GM12873 (cell line): ENCODE results near the gene BORCS6.

Experiments used
- TF ChIP-seq, protein P1 (sequence below): IDR thresholded peaks from 2 replicates; pipeline ENCODE4 v1.5.1; 2012; ENCODE audit warnings: low read depth, mild to moderate bottlenecking, moderate library complexity, low read length, control low read depth; ENCODE audit not compliant: insufficient read depth; ENCODE audit errors: missing control alignments

The BORCS6 gene

DNA sequence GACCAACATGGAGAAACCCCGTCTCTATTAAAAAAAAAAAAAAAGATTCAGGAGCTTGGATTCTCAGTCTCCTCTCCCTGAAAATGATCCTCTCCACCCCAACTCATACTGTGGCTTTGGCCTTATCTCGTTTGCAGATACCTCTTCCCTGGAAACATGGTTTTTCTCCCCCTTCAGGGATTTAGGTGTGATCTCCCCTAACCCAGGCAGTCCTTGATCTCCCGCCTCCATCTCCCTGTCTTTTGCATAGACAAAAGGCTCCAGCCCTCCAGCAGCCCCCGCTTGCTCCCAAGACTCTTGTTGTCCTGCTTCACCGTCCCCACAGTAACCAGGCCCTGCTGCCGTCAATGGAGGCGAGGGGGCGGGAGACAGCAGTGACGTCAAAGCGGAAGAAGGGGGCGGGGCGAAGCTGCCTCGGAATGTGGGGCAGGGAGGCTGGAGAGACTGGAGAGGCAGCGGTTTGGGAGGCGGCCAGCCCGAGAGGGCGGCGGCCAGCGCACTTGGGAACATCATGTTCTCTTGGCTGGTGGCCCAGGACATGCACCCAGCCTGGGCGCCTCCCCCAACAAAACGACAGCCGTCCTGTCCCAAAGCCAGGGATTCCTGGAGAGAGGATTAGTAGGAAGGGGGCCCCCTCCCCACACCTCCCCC, 35.9 kb downstream of the BORCS6 start:
- TF ChIP-seq, protein P1, sequence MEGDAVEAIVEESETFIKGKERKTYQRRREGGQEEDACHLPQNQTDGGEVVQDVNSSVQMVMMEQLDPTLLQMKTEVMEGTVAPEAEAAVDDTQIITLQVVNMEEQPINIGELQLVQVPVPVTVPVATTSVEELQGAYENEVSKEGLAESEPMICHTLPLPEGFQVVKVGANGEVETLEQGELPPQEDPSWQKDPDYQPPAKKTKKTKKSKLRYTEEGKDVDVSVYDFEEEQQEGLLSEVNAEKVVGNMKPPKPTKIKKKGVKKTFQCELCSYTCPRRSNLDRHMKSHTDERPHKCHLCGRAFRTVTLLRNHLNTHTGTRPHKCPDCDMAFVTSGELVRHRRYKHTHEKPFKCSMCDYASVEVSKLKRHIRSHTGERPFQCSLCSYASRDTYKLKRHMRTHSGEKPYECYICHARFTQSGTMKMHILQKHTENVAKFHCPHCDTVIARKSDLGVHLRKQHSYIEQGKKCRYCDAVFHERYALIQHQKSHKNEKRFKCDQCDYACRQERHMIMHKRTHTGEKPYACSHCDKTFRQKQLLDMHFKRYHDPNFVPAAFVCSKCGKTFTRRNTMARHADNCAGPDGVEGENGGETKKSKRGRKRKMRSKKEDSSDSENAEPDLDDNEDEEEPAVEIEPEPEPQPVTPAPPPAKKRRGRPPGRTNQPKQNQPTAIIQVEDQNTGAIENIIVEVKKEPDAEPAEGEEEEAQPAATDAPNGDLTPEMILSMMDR = no peak

DNA sequence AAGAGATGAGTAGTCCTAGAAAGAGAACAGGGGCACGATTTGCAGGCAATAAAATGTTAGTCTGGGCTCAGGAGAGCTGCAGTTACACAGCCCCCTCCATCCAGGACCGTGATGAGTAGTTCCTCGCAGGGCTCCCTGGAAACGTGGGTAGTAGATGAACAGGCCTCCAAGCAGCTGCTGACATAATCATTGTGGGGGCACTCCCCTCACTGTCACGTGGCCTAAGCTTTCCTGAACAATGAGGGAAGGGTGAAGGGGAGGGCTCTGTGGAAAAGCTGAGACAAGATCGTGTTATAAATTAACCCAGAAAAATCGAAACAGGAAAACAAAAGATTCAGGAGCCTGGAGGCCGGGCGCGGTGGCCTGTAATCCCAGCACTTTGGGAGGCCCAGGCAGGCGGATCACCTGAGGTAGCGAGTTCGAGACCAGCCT, 36.4 kb downstream of the BORCS6 start:
- TF ChIP-seq, protein P1 = no peak

DNA sequence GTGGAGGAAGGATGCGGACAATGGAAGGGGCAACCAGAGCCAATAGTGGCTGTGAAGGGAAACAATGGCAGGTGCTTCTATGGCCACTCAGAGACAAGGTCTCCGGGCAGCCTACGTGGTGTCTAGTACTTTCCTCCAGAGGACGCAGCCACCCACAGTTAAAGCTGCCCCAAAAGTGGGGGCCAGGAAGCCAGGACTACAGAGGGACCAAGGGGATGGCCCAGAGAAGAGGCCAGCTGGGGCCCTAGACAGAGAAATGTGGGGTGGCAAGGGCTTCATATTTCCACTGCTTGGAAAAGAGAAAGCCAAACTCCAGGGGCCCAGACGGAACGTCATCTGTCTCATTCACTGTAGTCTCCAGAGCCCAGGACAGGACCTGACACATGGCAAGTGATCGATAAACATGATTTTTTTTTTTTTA, 36.9 kb downstream of the BORCS6 start:
- TF ChIP-seq, protein P1 = no peak

DNA sequence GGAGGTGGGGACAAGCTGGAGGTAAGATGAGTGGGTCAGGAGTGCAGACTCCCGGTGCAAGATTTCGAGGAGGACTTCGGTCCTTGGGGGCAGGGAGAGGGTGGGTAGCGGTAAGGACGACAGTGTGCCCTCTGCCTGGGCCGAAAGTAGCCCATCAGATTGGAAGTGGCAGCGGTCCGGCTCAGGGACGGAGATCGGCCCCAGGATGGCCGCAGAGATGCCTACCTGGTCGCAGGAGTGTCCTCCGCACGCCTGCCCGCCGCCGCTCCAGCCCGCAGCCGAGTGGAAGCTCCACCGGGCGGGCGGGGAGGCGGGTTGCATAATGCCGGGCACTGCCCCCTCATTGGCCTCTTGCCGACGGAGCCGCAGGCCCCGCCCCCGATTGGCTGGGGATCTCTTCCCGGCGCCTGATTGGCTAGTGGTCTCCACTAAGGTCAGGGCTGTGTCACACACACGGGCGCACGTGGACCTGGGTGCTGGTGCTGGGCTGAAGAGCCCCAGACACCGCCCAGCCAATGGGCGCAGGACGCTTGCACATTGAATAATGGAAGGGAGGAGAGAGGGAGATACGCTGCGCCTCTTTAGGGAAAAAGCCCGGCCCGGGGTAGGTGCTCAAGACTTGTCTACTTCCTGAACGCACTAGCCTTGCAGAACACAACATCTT, 37.7 kb downstream of the BORCS6 start, which contains the start of gene PER1:
TSS of gene PER1 (minus strand) at position 293 of the 664 bp plus-strand sequence. CDS start 1,698 bp downstream, outside the sequence.
- TF ChIP-seq, protein P1 = no peak

DNA sequence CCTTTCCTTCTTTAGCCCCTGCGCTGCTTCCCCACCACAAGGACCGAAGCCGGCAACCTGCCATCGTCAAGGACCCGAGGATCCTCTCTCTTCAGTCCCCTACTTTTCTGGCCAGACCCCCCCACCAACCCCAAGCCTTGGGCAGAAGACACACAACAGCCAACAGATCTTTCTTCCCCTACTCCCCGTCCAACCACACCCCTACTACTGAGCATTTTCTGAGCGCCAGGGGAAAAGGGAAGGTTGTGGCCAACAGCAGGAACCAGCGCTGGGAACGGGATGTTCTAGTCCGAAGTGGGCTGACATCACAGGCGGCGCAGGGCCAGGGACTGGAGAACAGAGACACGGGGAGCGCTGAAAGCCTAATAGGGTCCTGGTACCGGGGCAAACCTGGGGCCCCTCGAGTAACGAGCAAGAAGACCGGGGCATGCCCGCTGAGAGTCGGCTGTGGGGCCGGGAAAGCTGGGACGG, 38.3 kb downstream of the BORCS6 start:
- TF ChIP-seq, protein P1 = no peak

DNA sequence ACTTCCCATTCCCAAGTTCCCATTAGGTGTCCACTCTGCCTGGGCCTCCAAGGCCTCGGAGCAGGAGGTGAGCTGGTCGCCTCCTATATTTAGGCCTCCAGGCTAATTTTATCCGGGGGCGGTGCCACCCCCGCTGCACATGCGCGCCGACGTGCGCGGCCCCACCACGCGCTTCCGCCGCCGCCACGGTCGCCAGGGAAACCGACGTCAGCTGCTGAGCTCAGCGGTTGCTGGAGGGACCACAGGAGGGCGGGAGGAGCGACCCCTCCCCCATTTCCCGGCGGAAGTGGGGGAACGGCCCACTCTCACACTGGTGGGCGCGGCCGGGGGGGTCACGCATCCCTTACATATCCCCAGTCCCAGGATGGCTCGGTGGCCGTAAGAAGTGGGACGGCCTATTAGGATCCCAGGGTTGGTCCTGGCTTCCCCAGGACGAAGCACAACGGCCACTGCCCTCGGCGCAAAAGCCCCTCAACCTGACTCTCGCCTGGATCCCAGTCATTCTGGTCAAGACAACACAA, 38.8 kb downstream of the BORCS6 start:
- TF ChIP-seq, protein P1 = peak; percentile 4
